ENCODE data around the gene HOXC10. TPM values are rescaled to one million over a fixed set of nuclear protein-coding genes. Genes with fewer than 3 reads are reported as not detected.

HOXC10 gene
- total and polyA plus RNA-seq, 2 of the 8 experiments (the other 6 are each of a cell fraction or from before 2014, with no cell fraction given) = not detected

DNA sequence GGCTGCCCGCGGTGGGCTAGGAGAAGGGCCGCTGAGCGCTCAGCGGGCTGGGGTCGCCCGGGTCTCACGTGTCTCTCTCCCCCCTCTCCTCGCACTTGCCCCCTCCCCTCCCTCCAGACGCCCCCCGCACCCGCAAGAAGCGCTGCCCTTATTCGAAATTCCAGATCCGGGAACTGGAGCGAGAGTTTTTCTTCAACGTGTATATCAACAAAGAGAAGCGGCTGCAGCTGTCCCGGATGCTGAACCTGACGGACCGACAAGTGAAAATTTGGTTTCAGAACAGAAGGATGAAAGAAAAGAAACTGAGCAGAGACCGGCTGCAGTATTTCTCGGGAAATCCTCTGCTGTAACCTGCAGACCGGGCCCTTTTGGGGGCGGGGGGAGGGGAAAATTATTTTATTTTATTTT, 9.9 kb upstream of the HOXC10 start (continued):
- no peak for TF ChIP-seq SIX5 (IDR thresholded peaks at IDR 0.05; ENCODE audit: low read depth, low read length)
- TF ChIP-seq EZH2 (IDR thresholded peaks at IDR 0.05; ENCODE audit: low read depth, low read length, severe bottlenecking) = peak; percentile 85
- no peak for TF ChIP-seq ASH2L (IDR thresholded peaks at IDR 0.05; ENCODE audit: low read length)
- TF ChIP-seq SIN3A (conservative IDR thresholded peaks at IDR 0.05 in 1 of 2, IDR thresholded peaks at IDR 0.05 in 1 of 2; ENCODE audit: low read depth in 1 of 2, low read length in 2 of 2) = no peak
